NCI-H524 (cell line): Measurements from ENCODE around the gene POU3F2.
A peak's percentile ranks its signal among the peaks of the same experiment; 100 is the strongest.

Experiments used
- DNase-seq, 2 experiments: peaks; one replicate each; lab custom pipeline; 2025; lab: John Stamatoyannopoulos, UW

Gene POU3F2

DNA sequence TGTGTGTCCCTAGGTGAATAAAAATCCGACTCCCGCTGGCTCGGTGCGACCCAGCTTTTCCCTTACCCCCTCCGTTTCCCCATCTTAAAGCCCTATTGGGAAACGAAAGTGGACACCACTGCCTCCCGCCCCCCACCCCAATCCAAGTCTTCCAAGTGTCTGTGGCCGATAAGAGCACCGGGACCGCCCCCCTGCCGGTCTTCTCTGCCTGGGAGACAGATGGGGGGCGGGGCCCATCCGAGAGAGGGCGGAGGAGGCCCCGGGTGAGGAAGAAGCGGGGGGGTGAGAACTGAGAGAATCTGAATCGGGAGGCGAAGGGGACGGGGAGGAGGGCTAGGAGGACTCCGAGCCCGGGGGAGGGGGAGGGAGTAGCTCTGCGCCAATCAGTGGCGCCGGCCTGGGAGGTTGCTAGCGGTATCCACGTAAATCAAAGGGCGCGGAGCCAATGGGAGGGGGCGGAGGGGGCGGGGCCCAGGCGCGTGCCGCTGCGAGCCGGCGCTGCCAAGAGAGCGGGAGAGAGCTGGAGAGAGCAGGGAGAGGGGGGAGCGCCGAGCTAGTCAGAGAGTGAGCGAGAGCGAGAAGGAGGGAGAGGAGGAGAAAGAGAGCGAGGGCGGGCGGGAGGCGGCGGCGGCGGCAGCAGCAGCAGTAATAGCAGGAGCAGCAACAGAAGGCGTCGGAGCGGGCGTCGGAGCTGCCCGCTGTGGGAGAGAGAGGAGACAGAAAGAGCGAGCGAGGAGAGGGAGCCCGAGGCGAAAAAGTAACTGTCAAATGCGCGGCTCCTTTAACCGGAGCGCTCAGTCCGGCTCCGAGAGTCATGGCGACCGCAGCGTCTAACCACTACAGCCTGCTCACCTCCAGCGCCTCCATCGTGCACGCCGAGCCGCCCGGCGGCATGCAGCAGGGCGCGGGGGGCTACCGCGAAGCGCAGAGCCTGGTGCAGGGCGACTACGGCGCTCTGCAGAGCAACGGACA, at the start of gene POU3F2:
Gene POU3F2 (plus strand): TSS at position 515 of the 972 bp plus-strand sequence. CDS start 300 bp downstream, at position 815.
- peak; percentile 97 to 99 for DNase-seq

DNA sequence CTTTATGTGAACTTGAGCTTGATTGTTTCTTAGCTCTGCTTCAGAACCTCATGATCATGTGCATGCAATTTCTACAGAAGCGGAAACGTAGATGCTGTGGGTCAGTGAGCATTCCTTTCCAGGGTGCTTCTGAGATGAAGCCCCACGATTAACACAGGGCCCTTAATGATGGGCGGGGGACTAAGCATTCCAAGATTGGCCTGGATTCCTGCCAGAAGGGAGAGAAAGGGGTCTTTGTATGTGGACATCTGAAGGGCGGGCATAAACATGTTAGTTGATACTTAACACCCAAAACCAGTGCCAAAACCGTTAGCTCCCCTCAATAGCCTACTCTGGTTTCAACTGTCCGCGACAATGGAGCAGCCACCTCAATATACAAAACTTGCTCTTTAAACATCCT, 46.9 kb upstream of the POU3F2 start:
- DNase-seq, result no peak

DNA sequence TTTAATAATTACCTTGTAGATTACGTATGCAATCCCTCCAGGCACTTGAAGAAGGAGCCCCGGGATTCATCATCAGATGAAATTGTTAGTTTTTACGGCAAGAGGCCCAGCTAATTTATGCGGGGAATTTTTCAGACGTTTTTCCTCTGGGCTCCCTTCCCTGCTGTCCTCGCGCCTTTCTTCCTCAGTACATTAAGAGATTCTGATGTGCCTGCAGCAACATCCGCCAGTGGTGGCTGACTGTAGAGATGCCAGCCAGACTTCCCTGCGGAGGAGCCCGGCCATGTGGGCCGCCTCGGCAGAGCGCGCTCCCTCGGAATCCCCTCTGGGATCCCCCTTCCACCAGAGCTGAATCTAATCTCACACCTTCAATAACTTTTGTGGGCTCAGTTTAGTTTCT, 46.4 kb upstream of the POU3F2 start:
- no peak for DNase-seq

DNA sequence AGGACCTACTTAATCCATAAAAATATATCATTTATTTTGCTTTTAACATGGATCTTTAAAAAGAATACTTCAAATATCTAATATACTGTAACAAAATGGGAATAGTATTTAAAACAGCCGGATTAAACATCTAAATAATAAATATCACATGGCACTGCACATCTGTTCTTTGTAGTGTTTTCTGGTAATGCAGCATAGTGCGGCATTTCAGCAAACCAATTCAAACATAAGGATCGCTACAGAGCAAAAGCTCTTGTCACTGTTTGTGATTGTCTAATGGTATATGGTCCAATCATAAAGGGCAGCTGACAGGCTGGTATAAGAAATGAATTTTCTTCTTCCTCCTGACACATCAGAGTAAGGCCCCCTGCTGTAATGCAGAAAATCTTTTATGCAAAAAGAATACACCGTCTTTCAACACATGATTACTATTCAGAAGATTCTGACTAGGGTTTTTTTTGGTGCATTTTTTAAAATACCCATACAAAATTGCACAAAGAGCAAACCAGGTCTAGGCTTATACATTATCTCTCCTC, 40.0 kb upstream of the POU3F2 start:
- no peak for DNase-seq

DNA sequence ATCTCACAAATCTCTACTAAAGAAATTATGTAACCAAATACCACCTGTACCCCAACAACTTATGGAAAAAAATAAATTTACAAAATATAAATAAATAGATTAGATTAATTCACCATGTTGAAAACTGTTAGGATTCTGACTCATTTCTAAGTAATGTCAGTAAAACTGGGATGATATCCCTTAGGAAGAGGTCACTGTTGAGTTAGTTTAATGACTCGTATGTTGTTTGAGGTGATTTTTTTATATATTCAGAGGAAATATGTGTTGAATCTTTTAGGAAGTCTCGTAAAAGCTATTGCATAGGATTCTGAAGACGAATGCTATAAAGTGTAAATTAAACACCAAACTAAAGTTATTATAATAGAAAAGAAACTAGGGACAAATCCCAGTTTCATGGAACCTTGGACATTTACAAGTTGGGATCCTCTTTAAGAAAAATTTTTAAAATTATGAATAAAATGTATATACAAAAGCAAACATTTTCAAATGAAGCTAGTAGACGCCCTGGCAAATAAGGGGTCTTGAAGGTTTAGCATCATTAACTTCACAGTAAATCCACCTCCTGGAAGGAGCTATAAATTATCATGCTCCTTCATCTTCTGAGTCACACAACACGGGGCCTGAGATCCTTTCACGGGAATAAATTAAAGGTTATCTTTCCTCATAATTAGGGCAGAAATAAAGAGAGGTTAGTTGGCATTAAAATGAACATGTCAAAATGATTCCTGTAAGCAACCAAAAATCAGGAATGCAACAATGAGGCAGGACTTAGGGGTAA, 37.0 kb upstream of the POU3F2 start:
- DNase-seq, result no peak

DNA sequence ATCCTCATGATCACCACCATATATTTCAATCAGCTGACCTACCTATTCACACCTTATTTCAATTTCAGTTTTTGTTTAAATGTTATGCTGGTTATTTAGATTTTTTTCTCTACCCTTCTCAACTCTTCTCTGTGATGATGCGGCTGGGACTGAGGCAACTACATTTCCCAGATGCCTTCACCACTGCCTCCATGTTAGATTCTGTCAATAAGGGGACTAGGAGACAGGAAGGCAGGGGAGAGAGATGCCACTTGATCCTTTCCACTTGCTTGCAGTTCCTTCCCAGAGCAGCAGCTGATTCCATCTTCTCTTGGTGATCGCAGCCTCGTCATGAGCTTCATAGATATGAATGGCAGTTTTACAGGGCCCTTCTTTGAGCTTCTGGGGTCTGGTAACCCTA, 33.5 kb upstream of the POU3F2 start:
- no peak for DNase-seq

DNA sequence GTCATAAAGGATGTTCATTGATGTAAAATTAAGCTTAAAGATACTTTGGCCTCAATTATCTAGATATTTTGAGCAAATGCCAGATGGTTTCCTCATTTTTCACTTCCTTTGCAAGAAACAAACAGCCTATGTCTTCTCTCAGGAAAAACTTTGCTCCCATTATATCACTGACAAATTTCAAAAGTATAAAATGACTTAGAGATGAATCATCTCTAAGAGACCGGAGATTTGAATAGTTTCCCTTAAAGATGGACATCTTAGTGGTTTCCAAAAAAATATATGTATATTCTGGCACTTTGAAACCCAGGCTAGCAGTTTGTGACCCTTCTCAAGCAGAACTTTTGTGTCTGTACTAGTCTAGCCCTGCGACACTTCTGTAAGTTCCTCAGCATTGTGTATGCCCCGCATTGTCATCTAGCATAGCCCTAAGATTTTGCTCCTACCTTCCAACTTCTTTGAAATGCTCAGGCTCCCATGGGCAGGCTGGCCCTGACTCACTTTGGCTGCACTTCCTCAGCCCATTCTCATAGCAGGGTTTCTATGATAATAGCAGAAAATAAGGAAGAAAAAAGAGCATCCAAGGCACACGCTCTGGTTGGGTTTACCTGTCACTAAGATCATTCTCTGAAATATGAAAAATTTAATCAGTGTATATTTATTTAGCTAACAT, 25.7 kb upstream of the POU3F2 start:
- DNase-seq, result no peak

DNA sequence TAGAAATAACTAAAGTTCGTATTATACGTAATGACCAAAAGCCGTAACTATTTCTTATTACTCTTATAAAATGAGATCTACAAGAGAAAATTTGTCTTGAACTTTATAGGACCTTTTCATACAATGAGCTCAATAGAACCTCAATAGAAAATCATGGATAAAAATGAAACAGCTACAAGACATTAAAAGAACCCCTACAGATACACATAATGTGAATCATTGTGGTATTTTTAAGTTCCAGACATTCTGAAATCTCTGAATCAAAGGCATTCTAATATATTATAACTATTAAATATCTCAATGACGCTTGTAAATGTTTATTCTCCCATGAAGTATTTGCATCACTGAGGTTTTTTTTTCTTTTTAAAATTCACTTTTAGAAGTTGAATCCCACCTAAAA, 22.2 kb upstream of the POU3F2 start:
- no peak for DNase-seq

DNA sequence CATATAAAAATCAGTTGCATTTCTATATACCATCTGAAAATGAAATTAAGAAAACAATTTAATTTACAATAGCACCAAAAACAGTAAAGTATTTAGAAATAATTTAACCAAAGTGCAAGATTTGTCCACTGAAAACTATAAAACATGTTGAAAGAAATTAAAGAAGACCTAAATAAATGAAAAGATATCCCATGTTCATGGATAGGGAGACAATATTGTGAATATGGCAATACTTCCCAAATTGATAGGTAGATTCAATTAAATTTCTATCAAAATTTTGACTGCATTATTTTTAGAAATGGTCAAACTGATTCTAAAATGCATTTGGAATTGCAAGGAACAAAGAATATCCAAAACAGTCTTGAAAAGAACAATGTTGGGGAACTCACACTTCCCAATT, 17.6 kb upstream of the POU3F2 start:
- no peak for DNase-seq

DNA sequence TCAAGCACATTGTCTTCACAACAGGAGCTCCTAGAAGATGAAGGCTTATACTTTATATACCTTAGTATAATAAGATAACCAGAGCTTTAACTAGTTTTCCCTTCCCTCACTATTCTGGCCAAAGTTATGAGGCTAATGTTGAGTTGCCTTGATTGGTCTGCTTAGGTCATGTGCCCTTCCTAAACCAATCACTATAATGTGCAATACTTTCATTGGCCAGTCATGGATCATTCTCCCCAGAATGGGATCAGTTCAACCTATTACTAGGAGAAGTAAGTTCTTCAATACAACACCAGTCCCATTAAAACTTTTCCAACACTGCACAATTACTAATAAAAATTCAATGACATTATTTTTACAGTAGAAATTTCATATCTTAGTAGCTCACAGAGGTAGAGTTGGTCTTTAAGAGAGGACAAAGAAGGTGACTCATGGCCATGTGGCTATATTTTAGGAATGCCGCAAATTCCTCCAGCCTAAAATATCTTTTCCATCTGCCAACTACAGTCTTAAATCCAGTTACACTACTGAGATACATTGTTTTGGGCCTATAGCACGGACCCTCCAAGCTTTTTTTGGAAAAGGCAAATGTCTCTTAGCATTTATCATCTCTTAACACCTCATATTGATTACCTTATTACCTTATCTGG, 12.5 kb upstream of the POU3F2 start:
- no peak for DNase-seq

DNA sequence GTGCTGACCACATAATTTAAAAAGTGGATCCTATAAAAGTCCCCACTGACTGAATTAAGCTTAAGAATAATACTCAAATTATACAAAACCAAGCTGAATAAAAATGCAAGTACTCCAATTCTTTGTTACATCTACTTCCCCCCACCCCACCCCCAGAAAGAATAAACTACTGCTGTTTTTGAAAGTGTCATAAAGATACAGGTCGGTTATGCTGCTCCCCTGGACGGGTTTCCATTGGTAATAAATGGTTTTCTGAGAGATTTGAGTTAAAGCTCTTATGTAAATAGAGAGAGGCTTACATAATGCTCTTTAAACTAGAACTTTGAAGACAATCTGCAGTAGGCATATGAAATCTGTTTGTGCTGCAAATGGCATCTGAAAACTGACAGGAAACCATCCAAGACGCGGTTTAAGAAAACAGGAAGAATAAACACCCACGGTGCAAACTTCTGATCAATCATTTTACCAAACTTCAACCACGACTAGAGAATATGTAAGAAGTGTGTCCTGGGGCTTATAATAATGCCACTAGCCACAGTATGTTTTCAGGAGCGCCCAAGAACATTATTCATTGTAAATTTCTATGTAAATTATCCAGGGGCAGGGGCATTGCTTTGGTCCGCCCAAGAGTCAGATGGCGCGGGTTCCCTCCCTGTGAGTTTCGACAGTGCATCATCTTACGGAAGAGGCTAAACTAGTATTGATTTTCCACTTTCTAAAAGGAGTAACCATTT, 10.8 kb upstream of the POU3F2 start:
- no peak for DNase-seq

DNA sequence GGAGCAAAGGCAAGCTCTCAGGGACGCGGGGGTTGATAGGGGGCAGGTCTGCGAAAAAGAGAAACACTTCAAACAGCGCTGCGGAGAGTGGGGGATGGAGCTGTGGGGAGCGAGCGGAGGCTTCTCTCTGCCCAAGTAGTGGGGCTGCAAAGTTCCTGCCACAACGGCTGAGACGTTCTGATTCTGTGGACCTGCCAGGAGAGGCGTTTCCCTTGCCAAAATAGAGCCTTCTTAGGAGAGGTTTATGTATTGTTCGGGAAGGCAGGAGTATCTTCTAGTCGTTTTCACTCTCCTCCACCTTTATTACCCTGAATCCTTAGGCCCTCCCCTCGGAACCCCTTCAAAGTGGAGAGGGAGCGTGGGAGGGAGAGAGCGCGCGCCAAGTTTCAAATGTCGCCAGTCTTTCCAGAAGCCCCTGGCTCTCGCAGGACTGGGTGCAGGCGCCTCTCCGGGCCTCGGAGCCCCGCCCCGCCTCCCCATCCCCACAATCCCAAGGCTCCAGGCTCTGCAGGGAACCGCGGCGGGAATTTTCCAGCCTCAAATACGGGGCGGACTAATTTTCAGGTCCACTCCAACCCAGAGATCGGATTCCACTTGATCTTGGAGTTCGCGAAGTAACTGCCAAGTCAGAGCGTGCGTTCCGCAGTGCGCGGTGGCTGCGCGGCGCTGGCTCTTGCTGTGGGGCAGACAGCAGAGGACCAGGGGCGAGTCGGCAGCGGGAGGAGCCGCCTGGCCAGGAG, 10.0 kb upstream of the POU3F2 start:
- DNase-seq, result peak; percentile 54 to 59

DNA sequence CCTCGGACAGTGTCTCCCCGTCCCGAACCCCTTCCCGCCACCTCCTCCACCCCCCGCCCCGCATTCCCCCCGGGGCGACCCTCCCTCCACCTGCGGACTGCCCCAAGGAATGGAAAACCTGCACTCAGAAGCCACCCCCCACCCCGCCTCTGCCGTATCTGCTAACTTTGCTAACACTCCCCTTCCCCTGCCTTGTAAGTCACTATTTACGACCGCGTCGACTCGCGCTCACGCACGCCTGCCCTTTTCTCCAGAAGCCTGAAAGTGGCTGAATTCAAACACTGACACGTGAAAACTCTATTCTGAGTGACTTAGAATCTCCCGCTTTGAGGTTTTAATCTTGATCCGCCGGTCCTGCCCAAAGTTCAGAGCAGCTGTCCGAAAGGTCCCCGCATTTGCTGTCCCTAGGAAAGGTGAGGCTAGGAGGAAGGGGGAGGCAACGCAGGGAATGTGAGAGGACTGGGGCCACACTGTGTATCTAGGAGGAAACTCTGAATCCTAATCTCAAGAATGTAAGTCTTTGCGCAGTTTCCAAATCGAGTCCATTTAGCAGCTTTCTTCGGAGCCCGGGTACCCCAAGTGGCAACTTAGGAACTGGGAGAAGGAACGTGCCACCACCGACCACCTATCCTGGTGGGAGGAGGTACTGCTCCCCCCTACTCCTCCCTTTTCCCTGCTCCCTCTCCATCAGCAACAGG, 9.3 kb upstream of the POU3F2 start:
- DNase-seq, result no peak

DNA sequence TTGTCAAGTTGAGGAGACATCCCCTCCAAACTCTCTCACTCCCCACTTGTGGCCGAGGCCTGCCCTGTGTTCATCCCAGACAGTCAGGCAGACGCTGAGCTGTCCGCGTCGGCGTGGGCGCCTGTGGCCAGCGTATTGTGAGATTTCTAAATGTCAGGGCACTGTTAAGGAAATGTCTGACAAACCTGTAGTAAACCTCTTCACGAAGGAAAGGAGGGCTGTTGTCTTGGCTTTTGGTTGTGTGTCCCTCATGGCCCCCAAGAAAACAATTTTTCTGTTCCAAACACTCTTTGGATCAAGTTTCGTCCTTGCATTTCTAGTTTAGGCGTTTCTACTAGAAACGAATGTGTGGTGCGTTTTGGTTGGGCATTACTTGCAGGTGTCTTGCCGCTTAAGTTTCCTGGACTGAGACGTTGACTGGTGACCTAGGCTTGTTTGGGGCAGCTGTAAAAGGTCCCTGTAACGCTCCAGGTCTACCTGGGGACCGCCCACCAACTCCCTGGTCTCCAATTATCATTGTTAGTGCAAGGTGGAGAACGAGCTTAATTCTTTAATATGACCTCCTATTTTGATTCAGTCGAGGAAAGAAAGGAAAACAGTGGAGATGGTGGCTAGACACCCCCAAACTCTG, 8.7 kb upstream of the POU3F2 start:
- DNase-seq, result no peak

DNA sequence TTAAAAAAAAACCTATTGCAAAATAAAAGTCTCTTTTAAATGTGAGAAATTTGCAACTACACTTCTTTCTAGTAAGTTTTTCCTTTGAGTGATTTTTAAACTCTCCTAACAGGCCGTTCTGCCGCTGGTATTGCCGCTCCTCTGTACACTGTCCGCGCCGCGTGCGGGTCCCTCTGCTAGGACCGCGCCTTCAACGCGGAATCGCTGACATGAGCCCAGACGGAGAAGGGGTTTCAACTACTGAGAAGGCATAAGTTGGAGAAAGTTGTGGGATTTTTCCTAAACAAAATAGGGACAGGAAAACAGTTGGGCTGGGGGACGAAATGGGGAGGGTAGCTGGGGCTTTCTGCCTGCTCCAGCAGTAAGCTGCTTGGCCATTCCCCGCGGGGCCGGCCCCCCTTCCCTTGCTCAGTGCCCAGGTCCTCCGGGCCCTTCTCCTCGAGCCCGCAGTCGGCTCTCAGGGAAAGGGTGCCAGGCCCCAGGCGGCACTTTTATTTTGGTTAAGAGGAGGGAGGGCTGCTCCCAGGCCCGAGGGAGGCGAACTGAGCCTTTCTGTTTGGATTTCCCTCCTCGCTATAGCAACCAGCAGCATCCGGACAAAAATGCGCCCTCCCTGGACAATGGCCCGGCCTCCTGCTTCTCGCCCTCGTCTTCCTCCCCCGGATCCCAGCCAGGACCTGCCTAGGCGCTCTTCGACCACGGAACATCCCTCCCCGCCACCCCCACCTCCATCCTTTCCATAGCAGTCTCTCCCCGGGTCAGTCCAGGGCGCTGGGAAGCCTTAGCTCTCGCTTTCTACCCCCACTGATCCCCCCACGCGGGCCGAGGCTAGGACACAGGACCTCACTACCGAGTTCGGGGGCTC, 6.8 kb upstream of the POU3F2 start:
- DNase-seq, result peak in 1 of 2 experiments; percentile 17

DNA sequence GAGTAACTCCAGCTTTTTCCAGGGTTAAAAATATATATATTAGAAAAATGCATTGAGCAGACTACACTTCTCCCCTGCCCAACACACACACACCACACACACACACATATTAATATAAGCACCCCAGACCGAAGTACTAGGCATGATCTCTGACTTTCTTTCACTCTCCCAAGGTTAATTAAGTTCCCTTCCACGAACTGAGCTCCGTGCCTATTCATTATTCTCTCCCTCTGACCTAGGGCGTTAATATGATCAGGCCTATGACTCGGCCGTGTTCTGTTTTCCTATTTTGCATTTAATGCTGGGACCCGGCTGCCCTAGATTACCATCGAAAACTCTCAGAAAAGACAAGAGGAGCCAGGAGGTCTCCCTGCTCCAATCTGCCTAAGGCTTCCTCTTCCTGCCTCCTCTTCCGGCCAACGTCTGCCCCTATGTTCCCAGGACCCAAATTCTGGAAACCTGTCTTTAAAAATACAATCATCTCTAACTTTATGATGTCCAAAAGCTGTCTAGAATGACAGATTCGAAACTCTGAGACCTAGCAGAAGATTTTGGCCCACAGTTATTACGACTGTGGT, 6.1 kb upstream of the POU3F2 start:
- DNase-seq, result peak; percentile 29 to 52

DNA sequence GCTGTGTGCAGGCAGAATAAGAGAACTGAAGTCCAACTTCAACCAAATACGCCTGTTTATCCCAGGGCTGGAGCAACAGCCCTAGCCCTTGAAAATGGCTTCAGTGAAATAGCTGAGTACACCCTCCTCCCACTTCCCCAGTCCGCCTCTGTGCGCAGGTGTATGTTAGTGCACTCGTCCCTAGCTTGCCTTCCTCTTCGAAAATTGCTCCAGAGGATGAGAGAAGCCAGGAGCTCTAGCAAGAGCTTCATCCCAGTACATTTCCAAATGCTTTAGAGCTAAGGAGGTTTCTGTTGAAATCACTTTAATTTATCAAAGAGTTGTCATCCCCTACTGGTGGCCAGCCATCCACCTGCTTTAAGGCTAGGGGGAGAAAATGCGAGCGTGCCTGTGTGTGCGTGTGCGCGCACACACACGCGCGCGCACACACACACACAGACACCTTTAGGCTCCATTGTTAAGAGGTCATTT, 5.4 kb upstream of the POU3F2 start:
- DNase-seq, result peak; percentile 59 to 69

DNA sequence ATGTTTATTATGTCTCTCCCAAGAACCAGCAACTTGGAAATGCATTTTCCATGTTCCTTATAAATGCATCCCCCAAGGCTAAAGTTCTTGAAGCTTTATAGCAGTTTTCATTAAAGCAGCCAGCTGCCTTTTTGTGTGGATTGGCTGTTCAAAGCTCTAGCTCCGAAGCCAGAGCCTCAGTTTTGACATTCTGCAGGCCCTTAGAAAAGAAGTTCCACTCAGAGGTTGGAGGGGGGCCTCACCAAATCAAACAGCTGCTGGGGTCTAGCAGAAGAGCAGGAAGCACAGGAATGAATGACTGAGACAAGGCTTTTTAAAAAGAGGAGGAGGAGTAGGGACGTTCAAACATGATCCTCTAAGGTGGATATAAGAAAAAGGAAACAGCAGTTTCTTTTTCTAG, 4.2 kb upstream of the POU3F2 start:
- DNase-seq, result no peak
